Activated naive CD4-positive, alpha-beta T cell treated with anti-CD3 and anti-CD28 coated beads, Interleukin-2, amount 50 U/mL, for 72 hours (primary cell): ENCODE measurements around the gene MTRR. TPM values are rescaled to one million over a fixed set of nuclear protein-coding genes. Genes with fewer than 3 reads are reported as not detected.

Experiments
- ATAC-seq, 2 donors: fragments of 150-1000 bp; cut with Tn5 transposase; 2 replicates each; pipeline ENCODE4 v1.10.0; 2021; ENCODE audit warnings: mild to moderate bottlenecking in 2 of 2, moderate library complexity in 2 of 2
- DNase-seq, 2 donors: peaks; one replicate each; pipeline ENCODE4 v3.0.0; 2021 to 2022; ENCODE audit warnings: low spot score in 2 of 2
- H3K27ac Mint-ChIP-seq, 2 donors: one replicate each; pipeline ENCODE4 v1.8.0; 2022; ENCODE audit warnings: mild to moderate bottlenecking in 2 of 2, mixed read lengths in 2 of 2
- H3K36me3 Mint-ChIP-seq, 2 donors: one replicate each; pipeline ENCODE4 v1.8.0; 2022; ENCODE audit warnings: mixed read lengths in 2 of 2
- H3K9me3 Mint-ChIP-seq, 2 donors: one replicate each; pipeline ENCODE4 v1.8.0; 2022; ENCODE audit warnings: mixed read lengths in 2 of 2
- total RNA-seq, 2 donors: library from RNA; stranded (reverse); gene quantifications; one replicate each; pipeline ENCODE4 v1.2.3, GENCODE V29; 2022

MTRR gene
- total RNA-seq, 2 donors from 2014 or later = 24.5 to 42.9 TPM

DNA sequence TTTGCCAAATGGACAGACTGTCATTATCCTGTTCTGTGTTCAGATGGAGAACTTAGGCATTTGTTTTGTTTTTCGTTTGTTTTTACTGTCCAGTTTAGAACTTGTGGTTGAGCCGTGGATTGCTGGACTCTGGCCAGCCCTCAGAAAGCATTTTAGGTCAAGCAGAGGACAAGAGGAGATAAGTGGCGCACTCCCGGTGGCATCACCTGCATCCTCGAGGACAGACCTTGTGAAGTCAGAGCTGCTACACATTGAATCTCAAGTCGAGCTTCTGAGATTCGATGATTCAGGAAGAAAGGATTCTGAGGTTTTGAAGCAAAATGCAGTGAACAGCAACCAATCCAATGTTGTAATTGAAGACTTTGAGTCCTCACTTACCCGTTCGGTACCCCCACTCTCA is 8.9 kb downstream of the MTRR start:
- Mint-ChIP-seq H3K27ac (peak overlapping the region; percentile 50 to 84), H3K9me3 (no peaks in the 10 kb centered on the region), H3K36me3 (peaks cover 33 to 51% of the 10 kb centered on the region in 2 donors)
- no peak for DNase-seq
- peak in 1 of 2 donors; percentile 4 for ATAC-seq

GRCh38 chr5:7878381-7878873 is 9.5 kb downstream of the MTRR start:
- Mint-ChIP-seq H3K9me3 (no peaks in the 10 kb centered on the region), H3K27ac (peak overlapping the region; percentile 50 to 84), H3K36me3 (peaks cover 33 to 49% of the 10 kb centered on the region in 2 donors)
- DNase-seq (no peak), ATAC-seq (peak; percentile 84 to 87)

- peaks cover 24 to 32% of the 10 kb centered on the region in 2 donors for H3K36me3 Mint-ChIP-seq
Observed at GRCh38 chr5:7881091-7881490, 12.1 kb downstream of the MTRR start.

GRCh38 chr5:7881816-7882215 is 12.9 kb downstream of the MTRR start:
- Mint-ChIP-seq H3K36me3 (peaks cover 17 to 25% of the 10 kb centered on the region in 2 donors), H3K9me3 (no peaks in the 10 kb centered on the region)

More at GRCh38 chr5:7881091-7881490, 12.1 kb downstream of the MTRR start:
- ATAC-seq = no peak
- DNase-seq = no peak
- H3K27ac Mint-ChIP-seq = peak overlapping the region in 1 of 2 donors; percentile 46
- no peaks in the 10 kb centered on the region for H3K9me3 Mint-ChIP-seq

DNA sequence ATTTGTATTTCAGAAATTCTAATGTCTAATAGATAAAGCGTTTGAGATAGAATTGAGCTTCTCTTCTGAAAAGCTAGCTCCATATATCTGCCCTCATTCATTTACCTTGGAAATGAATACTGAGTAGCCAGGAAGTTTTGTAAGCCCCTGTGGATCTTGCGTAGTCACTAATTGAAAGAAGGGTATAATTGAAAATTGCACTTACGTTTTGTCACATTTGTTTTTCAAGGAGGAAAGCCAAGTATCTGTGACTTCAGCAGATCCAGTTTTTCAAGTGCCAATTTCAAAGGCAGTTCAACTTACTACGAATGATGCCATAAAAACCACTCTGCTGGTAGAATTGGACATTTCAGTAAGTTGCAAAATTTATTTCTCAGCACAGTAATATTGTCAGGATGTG is 14.0 kb downstream of the MTRR start:
- H3K27ac Mint-ChIP-seq = no peak overlapping the region
- DNase-seq (no peak), ATAC-seq (no peak)
- no peaks in the 10 kb centered on the region for H3K9me3 Mint-ChIP-seq
- H3K36me3 Mint-ChIP-seq = peaks cover 12 to 18% of the 10 kb centered on the region in 2 donors

More at GRCh38 chr5:7881816-7882215, 12.9 kb downstream of the MTRR start:
- DNase-seq (no peak), ATAC-seq (no peak)
- no peak overlapping the region for H3K27ac Mint-ChIP-seq

- H3K36me3 Mint-ChIP-seq = peaks cover 18 to 24% of the 10 kb centered on the region in 2 donors
- no peaks in the 10 kb centered on the region for H3K9me3 Mint-ChIP-seq
- DNase-seq = no peak
- ATAC-seq = no peak
- H3K27ac Mint-ChIP-seq = peak overlapping the region in 1 of 2 donors; percentile 40
Observed at GRCh38 chr5:7884491-7885267, 15.7 kb downstream of the MTRR start.

GRCh38 chr5:7886849-7887475 is 18.0 kb downstream of the MTRR start:
- Mint-ChIP-seq H3K36me3 (peaks cover 7 to 18% of the 10 kb centered on the region in 2 donors), H3K9me3 (no peaks in the 10 kb centered on the region), H3K27ac (no peak overlapping the region)
- no peak for ATAC-seq
- no peak for DNase-seq

DNA sequence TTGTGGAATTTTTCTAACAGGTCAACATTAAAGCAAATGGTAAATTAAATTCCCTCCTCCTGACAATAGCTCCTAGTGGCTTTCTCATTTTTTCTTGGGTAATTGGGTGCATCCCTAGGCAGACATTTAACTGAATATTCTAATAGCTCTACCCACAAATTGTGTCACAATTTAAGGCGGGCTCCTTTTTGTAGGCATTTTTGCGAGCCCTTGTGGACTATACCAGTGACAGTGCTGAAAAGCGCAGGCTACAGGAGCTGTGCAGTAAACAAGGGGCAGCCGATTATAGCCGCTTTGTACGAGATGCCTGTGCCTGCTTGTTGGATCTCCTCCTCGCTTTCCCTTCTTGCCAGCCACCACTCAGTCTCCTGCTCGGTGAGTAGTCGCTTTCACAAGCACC is 20.0 kb downstream of the MTRR start:
- ATAC-seq (no peak), DNase-seq (no peak)
- Mint-ChIP-seq H3K9me3 (no peaks in the 10 kb centered on the region), H3K36me3 (peaks cover 7 to 37% of the 10 kb centered on the region in 2 donors), H3K27ac (no peak overlapping the region)

DNA sequence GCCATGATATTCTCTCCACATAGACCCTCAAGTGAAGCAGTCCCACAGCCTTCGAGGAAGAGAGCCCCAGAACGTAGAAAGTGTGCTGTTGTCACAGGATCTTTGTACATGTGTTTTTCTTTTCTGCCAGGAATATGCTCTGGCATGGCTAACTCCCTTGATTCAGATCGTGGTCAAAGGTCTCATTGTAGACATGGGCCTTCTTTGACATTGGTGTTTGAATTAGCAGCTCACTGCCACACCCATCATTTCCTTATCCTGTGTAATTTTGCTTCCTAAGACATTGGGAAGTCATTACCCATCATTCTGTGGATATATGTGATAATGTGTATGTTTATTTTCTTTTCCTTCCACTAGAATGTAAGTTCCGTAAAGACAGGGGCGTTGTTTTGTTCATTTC is 25.5 kb downstream of the MTRR start:
- Mint-ChIP-seq H3K27ac (no peak overlapping the region), H3K9me3 (no peaks in the 10 kb centered on the region), H3K36me3 (peaks cover 33 to 63% of the 10 kb centered on the region in 2 donors)
- ATAC-seq (peak in 1 of 2 donors; percentile 6), DNase-seq (no peak)

- Mint-ChIP-seq H3K36me3 (peaks cover 31 to 59% of the 10 kb centered on the region in 2 donors), H3K9me3 (no peaks in the 10 kb centered on the region), H3K27ac (no peak overlapping the region)
- peak; percentile 40 to 97 for ATAC-seq
- no peak for DNase-seq
Observed at GRCh38 chr5:7894860-7895259, 25.9 kb downstream of the MTRR start.

GRCh38 chr5:7897014-7897600 is 28.2 kb downstream of the MTRR start:
- Mint-ChIP-seq H3K36me3 (peaks cover 36 to 61% of the 10 kb centered on the region in 2 donors), H3K27ac (no peak overlapping the region), H3K9me3 (no peaks in the 10 kb centered on the region)
- ATAC-seq = peak in 1 of 2 donors; percentile 49
- DNase-seq = peak in 1 of 2 donors; percentile 34

GRCh38 chr5:7902201-7902600 is 33.3 kb downstream of the MTRR start:
- H3K27ac Mint-ChIP-seq = no peak overlapping the region

DNA sequence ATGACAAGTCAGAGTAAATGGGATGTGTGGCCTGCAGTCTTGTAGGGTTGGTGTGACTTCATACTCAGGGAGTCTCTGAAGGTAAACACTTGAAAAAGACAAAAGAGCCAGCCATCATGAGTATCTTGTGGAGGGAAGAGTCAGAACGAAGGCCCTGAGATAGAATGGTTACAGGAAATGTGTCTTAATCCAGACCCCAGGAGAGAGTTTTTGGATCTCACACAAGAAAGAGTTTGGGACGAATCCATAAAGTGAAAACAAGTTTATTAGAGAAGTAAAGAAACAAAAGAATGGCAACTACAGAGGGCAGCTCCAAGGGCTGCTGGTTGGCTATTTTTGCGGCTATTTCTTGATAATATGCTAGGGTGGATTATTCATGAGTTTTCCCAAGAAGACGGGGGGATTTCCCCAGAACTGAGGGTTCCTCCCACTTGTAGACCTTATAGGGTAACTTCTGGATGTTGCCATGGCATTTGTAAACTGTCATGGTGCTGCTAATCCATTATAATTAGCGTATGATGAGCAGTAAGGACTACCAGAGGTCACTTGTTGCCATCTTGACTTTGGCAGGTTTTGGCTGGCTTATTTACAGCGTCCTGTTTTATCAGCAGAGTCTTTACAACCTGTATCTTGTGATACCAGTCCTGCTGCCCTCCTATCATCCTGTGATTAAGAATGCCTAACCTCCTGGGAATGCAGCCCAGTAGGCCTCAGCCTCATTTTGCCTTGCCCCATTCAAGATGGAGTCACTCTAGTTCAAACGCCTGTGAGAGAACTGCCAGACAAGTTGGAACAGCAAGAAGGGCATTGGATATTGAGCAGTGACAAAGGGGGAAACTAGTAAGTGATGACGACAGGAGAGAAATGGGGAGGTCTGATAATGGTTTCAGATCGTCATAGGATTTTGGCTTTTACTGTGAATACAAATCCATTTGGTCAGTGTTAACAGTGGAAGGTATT is 34.0 kb downstream of the MTRR start:
- DNase-seq (no peak), ATAC-seq (no peak)
- Mint-ChIP-seq H3K27ac (no peak overlapping the region), H3K36me3 (peaks cover 67 to 69% of the 10 kb centered on the region in 2 donors), H3K9me3 (peaks cover 9 to 14% of the 10 kb centered on the region in 2 donors)

More at GRCh38 chr5:7902201-7902600, 33.3 kb downstream of the MTRR start:
- no peak for DNase-seq
- Mint-ChIP-seq H3K9me3 (peaks cover 4 to 8% of the 10 kb centered on the region in 2 donors), H3K36me3 (peaks cover 60 to 68% of the 10 kb centered on the region in 2 donors)
- no peak for ATAC-seq

DNA sequence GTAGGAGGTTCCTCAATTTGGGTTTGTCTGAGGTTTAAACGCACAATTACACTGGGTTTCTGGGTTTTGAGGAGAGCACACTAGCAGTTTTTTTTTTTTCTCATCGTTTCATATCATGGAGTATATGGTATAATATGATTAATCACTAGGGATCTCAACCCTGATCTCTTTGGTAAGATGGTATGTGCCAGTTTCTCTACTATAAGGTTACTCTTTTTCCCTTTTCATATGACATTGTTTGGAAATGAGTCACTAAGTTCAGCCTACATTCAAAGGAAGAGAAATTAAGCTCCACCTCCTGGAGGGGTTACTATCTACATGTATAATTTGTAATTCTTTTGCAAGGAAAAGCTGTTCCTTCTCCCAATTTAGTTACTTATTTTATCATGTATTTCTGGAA is 35.2 kb downstream of the MTRR start:
- peaks cover 21 to 24% of the 10 kb centered on the region in 2 donors for H3K9me3 Mint-ChIP-seq
- H3K27ac Mint-ChIP-seq = peak overlapping the region in 1 of 2 donors; percentile 55
- ATAC-seq (peak; percentile 63 to 92), DNase-seq (no peak)
- peaks cover 67 to 71% of the 10 kb centered on the region in 2 donors for H3K36me3 Mint-ChIP-seq

DNA sequence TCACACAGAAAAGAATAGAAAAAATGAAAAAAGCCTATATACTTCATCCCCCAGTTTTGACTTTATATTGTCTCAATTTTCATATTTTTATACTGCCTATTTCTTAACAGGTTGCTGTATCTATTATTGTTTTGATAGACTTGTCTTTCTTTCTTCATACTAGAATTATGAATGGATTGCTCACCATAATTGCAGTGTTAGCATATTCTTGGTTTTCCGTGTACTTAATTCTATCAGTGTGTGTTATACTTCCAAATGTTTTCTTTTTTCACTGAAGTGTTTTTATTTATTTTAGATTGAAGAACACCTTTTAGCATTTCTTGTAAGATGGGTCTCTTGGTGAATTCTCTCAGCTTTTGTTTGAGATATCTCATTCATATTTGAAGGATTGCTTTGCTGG is 38.7 kb downstream of the MTRR start:
- ATAC-seq = no peak
- peaks cover 76 to 87% of the 10 kb centered on the region in 2 donors for H3K36me3 Mint-ChIP-seq
- no peak overlapping the region for H3K27ac Mint-ChIP-seq

DNA sequence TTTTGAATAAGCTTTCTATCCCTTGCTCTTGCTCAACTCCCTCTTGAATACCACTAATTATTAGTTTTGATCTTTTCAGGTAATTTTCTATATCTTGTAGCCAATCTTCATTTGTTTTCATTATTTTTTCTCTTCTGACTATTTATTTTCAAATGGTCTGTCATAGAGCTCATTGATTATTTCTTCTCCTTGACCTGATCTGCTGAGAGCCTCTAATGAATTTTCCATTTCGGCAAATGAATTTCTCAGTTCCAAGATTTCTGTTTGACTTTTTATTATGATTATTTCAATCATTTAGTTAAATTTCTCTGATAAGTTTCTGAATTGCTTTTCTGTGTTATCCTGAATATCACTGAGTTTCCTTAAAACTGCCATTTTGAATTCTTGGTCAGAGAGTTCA is 39.4 kb downstream of the MTRR start:
- Mint-ChIP-seq H3K9me3 (peaks cover 40 to 45% of the 10 kb centered on the region in 2 donors), H3K27ac (no peak overlapping the region), H3K36me3 (peaks cover 77 to 87% of the 10 kb centered on the region in 2 donors)
- DNase-seq = no peak
- no peak for ATAC-seq

More for the DNA sequence above, 38.7 kb downstream of the MTRR start:
- DNase-seq = no peak
- peaks cover 33 to 38% of the 10 kb centered on the region in 2 donors for H3K9me3 Mint-ChIP-seq
